GM04504 (cell line): ENCODE measurements around the gene LMBR1.
A peak's percentile ranks its signal among the peaks of the same experiment; 100 is the strongest.
"Not testable (repeated sequence)": the region's sequence is repeated elsewhere in the genome, so short reads cannot be mapped to it uniquely, and the experiment has no call there.

Experiments
- DNase-seq: peaks from one replicate; pipeline ENCODE4 v3.0.0-alpha.2; 2012; ENCODE audit warnings: low read depth

Gene LMBR1

GRCh38 chr7:156654511-156655234 is 238.3 kb downstream of the LMBR1 start:
- no peak for DNase-seq

DNA sequence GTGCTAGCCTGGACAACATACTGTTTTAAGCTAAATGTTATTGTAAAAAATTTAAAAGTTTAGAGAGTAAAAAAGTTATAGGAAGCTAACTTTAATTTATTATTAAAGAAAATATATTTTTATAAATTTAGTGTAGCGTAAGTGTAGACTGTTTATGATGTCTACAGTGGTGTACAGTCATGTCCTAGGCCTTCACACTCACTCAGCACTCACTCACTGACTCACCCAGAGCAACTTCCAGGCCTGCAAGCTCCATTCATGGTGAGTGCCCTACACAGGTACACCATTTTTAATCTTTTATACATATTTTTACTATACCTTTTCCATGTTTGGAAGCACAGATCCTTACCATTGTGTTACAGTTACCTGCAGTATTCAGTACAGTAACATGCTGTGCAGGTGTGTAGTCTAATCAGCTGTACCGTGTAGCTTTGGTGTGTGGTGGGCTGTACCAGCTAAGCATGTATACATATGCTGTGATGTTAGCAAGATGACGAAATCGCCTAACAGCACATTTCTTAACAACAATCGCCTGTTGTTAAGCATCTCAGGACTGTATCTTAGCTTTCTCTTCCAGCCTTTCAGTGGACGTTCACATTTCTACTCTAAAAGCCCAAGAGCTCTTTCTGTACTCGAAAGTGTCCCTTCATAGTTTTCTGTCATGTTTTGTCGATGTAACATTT is 240.0 kb downstream of the LMBR1 start:
- no peak for DNase-seq

DNA sequence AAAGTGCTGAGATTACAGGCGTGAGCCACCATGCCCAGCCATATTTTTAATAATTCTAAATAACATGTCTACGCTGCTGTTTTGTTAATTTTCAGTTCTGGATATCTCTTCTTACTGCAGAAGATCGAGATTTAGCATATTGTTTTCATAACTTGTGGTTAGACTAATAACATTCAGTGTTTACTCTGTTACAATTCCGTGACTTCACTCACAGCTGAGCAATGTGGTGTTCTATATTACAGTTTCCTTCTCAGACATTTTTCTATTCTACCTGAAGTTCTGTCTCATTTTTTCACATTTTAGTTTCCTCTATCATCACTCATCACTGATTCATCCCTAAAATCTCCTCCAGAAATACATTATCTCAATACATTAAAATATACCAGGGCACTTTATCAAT is 241.5 kb downstream of the LMBR1 start:
- DNase-seq, result no peak

- DNase-seq, result no peak
Observed at GRCh38 chr7:156650042-156650441, 242.9 kb downstream of the LMBR1 start.

DNA sequence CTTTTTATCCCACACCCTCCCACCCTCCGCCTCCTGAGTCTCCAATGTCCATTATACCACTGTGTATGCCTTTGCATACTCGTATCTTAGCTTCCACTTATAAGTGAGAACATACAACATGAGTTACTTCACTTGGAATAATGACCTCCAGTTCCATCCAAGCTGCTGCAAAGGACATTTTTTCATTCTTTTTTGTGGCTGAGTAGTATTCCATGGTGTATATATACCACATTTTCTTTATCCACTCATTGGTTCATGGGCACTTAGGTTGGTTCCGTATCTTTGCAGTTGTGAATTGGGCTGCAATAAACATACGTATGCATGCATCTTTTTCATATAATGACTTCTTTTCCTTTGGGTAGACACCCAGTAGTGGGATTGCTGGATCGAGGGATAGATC is 245.7 kb downstream of the LMBR1 start:
- DNase-seq, result not testable (repeated sequence)

GRCh38 chr7:156642306-156643045 is 250.5 kb downstream of the LMBR1 start:
- DNase-seq, result no peak

DNA sequence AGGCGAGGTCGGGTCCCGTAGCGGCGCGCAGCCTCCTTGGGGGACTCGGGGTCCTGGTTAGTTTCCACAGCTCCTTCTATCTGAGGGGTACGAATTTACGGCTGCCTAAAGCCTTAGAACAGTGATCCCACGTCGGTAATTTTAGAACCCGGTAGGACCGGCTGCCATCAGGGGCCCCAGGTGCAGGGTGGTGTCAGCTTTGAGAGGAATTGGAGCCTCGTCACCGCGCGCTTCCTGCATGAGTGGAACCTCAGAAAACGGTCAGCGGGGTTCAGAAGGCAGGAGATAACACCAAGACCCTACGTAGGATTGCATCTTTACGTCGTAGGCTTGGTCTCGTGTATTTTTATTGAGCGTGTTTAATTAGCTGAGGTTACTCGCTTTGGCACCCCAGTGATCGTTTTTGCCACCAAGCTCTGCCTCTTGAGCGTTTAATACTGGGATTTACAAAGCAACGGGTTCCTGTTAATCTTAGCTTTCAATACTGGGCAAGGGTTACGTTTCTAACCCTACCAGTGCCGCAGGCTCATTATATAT is 252.0 kb downstream of the LMBR1 start:
- DNase-seq, result peak; percentile 8

- peak; percentile 72 for DNase-seq
Observed at GRCh38 chr7:156640257-156640948, 252.6 kb downstream of the LMBR1 start, which contains the start of gene RNF32. RNF32 (plus strand) TSS chr7:156640774; CDS start chr7:156643878, 3,104 bp downstream.

GRCh38 chr7:156639426-156640256 is 253.3 kb downstream of the LMBR1 start:
- DNase-seq, result no peak

DNA sequence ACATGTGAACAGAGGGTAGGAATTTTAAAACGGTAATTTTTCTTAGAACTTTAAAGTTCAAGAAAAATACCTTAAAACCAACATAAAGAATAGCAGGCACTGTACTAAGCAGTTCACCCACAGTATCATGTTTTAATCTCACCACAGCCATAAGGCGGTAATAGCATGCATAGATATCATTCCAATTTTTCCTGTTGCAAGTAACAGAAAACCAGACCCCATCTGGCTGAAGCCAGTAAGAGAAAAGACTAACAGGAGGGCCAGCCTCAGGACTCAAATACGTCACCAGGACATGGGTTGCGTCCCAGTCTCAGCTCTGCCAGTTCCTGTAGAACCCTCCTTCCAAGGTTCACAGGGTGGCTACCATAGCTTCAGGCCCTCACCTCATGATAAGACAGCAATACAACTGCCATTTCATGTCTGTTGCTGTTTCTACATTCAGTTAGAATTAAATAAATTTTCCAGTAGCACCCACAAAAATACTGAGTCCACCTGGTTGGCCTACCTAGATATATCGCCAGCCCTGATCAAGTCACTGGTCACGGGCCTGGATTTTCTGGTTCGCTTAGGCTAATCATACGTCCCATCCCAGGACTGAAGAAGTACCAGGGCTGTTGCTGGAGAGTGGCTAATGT is 254.4 kb downstream of the LMBR1 start:
- DNase-seq, result no peak

DNA sequence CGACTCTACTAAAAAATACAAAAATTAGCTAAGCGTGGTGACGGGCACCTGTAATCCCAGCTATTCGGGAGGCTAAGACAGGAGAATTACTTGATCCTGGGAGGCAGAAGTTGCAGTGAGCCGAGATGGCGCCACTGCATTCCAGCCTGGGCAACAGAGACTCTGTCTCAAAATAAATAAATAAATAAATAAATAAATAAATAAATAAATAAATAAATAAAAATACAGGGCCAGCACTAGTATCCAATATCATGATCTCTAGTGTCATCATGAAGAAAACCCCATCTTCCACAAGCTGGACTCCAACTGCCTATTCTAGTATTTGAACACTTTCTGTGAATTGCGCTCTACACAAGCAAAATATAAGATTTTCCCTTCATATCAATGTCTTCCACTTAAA is 255.9 kb downstream of the LMBR1 start:
- DNase-seq, result not testable (repeated sequence)

- DNase-seq, result no peak
Observed at GRCh38 chr7:156635529-156636385, 257.2 kb downstream of the LMBR1 start.

DNA sequence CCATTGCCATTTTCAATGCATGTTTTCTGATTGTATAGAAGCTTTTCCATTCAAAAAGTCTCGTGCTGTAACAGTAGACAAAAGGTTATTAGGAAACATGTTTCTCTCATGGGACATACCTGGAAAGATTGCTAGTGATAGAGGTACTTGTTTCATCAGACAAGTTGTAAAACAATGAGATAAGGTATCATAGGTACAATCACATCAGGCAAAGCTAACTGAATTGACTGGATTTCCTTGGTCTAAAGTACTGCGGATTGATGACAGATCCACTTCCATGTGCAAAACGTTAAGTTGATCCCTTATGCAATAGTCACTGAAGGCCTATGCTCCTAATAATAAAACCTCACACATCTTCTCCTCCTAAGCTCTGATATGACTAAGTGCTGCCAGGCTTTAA is 258.9 kb downstream of the LMBR1 start:
- no peak for DNase-seq

- DNase-seq, result no peak
Observed at GRCh38 chr7:156629873-156630272, 263.1 kb downstream of the LMBR1 start.

GRCh38 chr7:156628562-156628961 is 264.4 kb downstream of the LMBR1 start:
- no peak for DNase-seq
